Cerebellar cortex (tissue), 1 donor: ENCODE measurements around the gene COL8A2.
"Not testable (repeated sequence)": the region's sequence is repeated elsewhere in the genome, so short reads cannot be mapped to it uniquely, and the experiment has no call there.

Source experiments
- DNase-seq: peaks from one replicate; pipeline ENCODE4 v3.0.0-alpha.2; 2015; ENCODE audit warnings: low spot score

The COL8A2 gene

DNA sequence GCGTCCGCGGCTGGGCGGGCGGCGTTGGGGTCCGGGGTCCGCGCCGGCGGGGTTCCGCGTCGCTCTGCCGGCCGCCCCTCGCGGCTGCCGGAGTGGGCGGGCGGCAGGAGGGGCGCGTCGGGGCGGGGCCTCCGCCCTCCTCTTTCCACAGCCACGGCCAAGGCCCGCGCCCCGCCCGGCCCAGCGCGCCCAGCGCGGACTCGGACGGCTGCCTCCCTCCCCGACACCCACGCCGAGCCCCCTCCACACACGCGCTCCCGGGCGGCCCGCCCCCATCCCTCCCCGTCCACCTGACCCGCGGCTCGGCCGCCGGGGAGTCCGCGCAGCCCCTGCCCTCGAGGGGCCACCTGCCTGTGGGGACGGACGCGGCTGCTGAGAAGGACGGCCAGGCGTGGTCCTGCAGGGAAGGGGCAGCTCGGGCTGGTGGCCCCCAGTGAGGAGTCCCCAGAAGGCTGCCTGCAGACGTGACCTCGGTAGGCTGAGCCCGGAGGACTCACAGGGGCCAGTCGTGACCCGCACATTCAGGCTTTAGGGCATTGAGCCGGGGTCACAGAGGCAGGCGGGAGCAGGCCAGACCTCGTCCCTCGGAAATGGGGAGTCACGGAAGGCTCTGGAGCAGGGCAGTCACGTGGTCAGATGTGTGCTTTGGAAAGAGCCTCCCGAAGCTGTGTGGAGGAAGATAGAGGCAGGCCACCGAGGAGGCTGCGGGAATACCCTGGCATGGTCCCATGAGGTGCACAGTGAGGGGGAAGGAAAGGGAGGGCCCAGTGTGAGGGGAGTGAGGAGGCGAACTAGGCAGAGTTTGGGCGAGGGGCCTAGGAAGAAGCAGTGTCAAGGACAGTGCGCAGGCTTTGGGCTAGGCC is at the start of gene COL8A2:
COL8A2 (minus strand) TSS at position 94 of the 863 bp plus-strand sequence. CDS start 24,980 bp downstream, outside the sequence.
- DNase-seq = no peak

- no peak for DNase-seq
These were observed 49.7 kb upstream of the COL8A2 start for GRCh38 chr1:36174713-36175112.

DNA sequence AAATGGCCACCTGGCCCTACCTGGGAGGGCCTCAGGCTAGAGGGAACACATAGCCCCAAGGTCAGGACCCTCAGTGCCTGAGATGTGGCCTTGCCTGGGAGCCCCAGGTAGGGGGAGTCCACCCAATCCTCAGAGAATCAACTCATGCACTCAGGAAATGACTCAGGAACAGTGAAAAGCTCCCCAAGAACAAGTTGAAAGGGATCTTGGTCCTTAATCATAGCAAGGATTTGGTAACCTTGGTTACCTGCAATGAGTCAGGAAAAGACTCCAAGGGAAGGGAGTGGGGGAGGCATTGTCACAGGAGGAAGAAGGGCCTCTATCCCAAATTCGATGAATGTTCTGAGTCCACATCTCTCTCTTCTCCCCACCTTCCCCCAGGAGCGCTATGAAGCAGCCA is 48.0 kb upstream of the COL8A2 start:
- DNase-seq = no peak

DNA sequence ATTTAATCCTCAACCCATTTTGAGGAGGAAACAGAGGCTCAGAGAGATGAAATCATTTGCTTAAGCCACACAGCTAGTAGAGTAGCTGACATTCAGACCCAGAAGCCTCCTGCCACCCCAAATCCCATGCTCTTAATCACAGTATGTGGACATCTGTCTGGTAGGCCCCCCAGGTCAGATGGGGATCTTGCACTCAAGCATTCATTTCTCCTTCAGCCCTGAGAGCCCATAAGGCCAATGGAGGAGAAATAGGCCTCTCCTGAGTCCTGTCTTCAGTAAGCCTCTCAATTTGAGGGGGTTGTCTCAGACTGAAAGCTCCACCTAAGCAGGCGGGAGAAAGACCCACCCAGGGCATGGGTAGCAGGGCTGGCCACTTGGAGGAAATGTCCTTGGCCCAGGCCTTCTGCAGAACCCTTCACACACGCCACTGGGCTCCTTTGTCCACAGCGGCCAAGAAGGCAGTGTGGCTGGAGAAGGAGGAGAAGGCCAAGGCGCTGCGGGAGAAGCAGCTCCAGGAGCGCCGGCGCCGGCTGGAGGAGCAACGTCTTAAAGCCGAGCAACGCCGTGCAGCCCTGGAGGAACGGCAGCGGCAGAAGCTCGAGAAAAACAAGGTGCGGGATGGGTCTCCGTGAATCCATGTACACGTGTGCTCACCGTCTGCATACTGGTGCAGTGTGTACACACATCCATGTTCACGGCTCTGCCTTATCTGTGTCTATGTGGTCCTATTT is 47.2 kb upstream of the COL8A2 start:
- no peak for DNase-seq

DNA sequence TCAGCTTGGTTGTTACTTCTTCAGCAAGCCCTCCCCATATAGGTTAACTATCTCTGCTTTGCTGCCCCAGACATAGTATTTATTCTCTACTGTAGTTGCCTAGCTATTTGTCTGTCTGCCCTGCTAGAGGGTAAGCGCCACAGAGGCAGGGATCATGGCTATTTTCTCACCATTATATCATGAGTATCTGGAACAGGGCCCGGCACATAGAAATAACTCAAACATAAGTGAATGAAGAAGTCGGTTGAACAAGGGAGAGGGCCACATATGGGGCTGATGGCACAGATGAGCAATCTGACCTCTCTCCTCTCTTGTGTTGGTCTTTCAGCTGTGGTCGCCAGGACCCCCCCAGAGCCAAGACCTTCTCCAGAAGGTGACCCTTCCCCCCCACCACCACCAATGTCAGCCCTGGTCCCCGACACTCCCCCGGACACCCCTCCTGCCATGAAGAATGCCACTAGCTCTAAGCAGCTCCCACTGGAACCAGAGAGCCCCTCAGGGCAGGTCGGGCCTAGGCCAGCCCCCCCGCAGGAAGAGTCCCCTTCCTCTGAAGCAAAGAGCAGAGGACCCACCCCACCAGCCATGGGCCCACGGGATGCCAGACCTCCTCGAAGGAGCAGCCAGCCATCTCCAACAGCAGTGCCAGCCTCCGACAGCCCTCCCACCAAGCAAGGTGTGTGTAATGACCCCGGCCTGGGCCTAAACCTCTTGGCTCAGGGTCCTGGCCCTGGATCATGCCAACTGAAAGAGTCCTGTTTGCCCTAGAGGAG is 45.8 kb upstream of the COL8A2 start:
- DNase-seq = no peak

GRCh38 chr1:36168514-36168913 is 43.5 kb upstream of the COL8A2 start:
- DNase-seq = no peak

DNA sequence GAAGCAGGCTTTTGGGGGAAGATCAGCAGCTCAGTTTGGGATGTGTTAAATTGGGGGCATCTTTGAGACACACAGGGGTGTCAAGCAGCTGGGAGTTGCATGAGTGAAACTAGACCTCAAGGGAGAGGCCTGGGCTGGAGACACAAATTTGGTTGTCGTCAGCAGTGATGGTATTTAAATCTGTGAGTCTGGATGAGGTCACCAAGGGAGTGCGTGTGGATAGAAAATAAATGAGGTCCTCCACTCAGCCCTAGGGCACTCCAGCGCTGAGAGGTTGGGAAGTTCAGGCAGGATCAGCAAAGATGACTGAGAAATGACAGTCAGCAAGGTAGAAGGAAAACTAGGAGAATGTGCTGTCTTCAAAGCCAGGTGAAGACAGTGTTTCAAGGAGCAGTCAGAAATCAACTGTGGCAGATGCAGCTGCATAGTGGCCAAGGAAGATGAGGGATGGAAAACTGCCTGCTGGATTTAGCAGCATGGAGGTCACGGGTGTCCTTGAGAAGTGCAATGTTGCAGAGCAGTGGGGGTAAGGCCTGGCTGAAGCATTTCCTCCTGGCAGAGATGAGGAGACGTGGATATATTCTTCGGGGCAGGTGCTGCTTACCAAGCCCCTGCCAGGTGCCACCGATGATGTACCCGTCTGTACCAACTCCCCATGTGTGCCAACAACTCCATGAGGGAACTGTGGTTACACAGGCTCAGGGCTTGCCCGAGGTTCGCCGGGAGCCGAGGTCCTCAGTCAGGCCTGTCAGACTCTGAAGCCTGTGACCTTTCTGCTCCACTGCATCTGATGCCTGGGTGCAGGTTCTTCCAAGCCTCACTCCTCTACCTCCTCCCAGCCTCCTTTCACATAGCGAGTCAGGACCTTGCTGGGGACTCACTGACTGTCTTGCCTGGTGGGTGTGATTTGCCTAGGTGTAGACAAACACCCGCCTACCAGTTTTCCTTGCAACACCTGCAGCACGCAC is 42.2 kb upstream of the COL8A2 start:
- no peak for DNase-seq

- no peak for DNase-seq
These were observed 41.1 kb upstream of the COL8A2 start for GRCh38 chr1:36166136-36166535.

- DNase-seq = no peak
These were observed 40.1 kb upstream of the COL8A2 start for GRCh38 chr1:36165145-36165544.

GRCh38 chr1:36164361-36164760 is 39.3 kb upstream of the COL8A2 start:
- DNase-seq = no peak

- DNase-seq = no peak
These were observed 38.4 kb upstream of the COL8A2 start for GRCh38 chr1:36163426-36163825.

DNA sequence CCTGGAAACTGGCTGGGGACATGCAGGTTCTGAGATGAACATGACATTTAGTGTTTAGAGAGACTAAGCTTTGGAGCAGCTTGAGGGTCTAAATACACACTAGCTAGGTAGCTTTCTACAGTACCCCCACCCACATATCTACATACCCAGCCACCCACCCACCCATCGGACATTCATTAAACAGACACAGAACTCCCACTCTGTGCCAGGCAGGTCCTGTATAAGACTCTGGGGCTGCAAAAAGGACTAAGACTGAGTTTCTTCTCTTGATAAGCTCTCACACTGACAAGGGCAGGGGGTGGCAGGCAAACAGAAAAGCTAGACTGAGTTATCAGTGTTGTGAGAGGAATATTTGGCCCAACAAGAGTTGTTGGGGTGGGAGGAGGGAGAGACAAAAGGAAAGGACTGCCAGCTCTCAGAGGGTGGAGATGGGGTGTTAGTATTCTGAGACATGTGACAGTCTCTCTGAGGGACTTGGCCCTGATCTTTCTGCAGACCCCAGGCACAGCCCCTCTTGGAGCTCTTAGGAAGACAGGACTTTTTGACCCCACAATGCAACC is 37.7 kb upstream of the COL8A2 start:
- no peak for DNase-seq

DNA sequence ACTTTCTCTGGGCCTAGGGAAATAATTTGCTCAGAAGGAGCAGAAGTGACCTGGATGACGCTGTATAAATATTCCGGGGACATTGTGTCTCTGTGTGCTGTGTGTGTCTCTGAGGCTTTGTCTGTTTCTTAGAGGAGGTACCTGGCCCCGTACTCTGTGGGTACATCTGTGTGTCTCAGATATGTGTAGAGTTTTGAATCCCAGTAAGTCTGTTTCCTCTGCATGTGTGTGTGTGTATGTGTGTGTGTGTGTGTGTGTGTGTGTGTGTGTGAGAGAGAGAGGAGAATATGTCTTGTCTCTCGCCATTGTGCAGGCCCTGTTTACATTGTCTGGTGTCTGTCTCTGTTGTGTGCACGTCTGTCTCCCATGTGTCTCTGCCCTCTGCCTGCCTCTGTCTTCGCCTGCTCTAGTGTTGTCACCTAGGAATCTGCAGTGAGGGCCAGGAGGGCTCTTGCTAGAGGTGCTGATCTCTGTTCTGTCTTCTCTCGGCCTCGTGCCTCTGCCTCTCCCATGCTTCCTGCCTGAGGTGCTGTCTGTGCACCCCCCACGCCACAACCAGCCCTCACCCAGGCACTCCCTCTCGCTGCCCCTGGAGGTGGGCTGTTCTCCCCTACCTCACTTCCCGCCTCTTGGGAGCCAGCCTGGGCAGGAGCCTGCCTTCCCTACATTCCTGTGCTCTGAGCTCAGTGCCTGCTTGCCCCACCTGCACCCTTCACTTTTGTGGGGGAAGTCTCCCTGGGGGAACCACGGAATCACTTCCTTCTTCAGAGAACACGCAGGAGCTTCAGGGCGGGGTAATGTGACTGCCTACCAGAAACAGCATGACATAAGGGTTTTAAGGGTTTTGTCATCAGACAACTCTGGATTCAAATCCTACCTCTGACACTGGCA is 36.9 kb upstream of the COL8A2 start:
- no peak for DNase-seq

- no peak for DNase-seq
These were observed 36.0 kb upstream of the COL8A2 start for GRCh38 chr1:36160949-36161485.

DNA sequence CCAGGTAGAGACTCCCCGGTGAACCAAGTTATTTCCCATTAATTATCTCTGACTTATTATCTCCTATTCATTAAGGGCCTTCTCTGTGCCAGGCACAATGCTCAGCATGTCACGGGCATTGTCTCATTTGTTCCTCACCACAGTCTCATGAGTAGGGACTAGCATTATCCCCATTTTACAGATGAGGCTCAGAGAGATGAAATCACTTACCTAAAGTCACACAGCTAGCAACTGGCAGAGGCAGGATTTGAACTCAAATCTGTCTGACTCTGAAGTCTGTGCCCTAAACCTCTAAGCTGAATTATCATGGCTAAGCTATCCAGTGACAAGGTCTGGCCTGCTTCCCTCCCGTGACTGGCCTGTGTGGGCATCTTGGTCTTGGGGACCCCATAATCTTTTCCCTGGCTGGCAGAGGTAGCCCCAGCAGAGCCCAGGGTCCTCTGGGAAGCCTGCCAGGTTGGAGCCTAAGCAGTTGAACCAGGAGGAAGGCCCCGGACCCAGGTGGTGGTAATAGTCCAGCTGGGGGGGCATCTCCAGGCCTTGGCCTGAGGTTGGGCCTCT is 35.4 kb upstream of the COL8A2 start:
- DNase-seq = no peak

GRCh38 chr1:36159614-36160387 is 34.8 kb upstream of the COL8A2 start:
- DNase-seq = no peak

GRCh38 chr1:36158827-36159252 is 33.8 kb upstream of the COL8A2 start:
- not testable (repeated sequence) for DNase-seq
